Activated B cell treated with CpG ODN at 0.5 μM for 24 hours (primary cell): Measurements from ENCODE around the gene LY6G5C. TPM values are rescaled to one million over a fixed set of nuclear protein-coding genes. Genes with fewer than 3 reads are reported as not detected.

Experiments used
- ATAC-seq: fragments of 200-7000 bp; cut with Tn5 transposase; one replicate; pipeline ENCODE4 v1.10.0; 2021; ENCODE audit warnings: low read depth, mild to moderate bottlenecking, moderate library complexity
- CTCF ChIA-PET: fragments of 350-600 bp; sonication (Branson Sonifier 250); formaldehyde crosslinking; loops from one replicate; lab custom pipeline; 2021; ENCODE audit warnings: antibody characterized with exemption; lab: Charles Lee
- POLR2A ChIA-PET: fragments of 350-600 bp; sonication (Branson Sonifier 250); formaldehyde crosslinking; loops from one replicate; lab custom pipeline; 2021; ENCODE audit warnings: antibody characterized with exemption; lab: Charles Lee
- DNase-seq: peaks from one replicate; pipeline ENCODE4 v3.0.0; 2022
- H3K27ac Mint-ChIP-seq: one replicate; pipeline ENCODE4 v1.8.0; 2020; ENCODE audit warnings: mixed read lengths
- H3K27me3 Mint-ChIP-seq: one replicate; pipeline ENCODE4 v1.8.0; 2021; ENCODE audit warnings: mixed read lengths
- H3K36me3 Mint-ChIP-seq: one replicate; pipeline ENCODE4 v1.8.0; 2021; ENCODE audit warnings: low read depth, mixed read lengths
- H3K4me1 Mint-ChIP-seq: one replicate; pipeline ENCODE4 v1.8.0; 2021; ENCODE audit warnings: mixed read lengths
- H3K4me3 Mint-ChIP-seq: one replicate; pipeline ENCODE4 v1.8.0; 2020; ENCODE audit warnings: mild to moderate bottlenecking, mixed read lengths
- H3K9me3 Mint-ChIP-seq: one replicate; pipeline ENCODE4 v1.8.0; 2020; ENCODE audit warnings: mixed read lengths
- CTCF ChIP-seq: fragments of 200-600 bp; IDR thresholded peaks from one replicate; pipeline ENCODE4 v1.8.0; 2022; ENCODE audit warnings: antibody characterized with exemption, mild to moderate bottlenecking
- intact Hi-C: fragments of 100-400 bp; cut with micrococcal nuclease; formaldehyde crosslinking; loops from one replicate; pipeline ENCODE4 v1.15.1; 2024
- total RNA-seq: library from RNA; stranded (reverse); gene quantifications from 2 replicates; pipeline ENCODE4 v1.2.3, GENCODE V29; 2022

Gene LY6G5C
- total RNA-seq, 1 donor from 2014 or later = 0.73 TPM

- H3K36me3 Mint-ChIP-seq = peaks cover 70% of the 10 kb centered on the region
- intact Hi-C loops = loop anchor here (1.0 to 2.0 kb wide), 14 partner anchors 9 to 212 kb away; partner anchors contain the start of genes ABHD16A, C6orf47, DDAH2 and HSPA1B
Observed at GRCh38 chr6:31651602-31652191, 29.2 kb downstream of the LY6G5C start.

GRCh38 chr6:31645325-31645724, 35.5 kb downstream of the LY6G5C start:
- no peak overlapping the region for H3K27ac Mint-ChIP-seq
- ATAC-seq (no peak), DNase-seq (no peak)
- intact Hi-C loops = no loop called here
- POLR2A ChIA-PET = no interaction called here
- no peaks in the 10 kb centered on the region for H3K27me3 Mint-ChIP-seq
- TF ChIP-seq CTCF = no peak
- peaks cover 86% of the 10 kb centered on the region for H3K36me3 Mint-ChIP-seq
- peaks cover 8% of the 10 kb centered on the region for H3K4me1 Mint-ChIP-seq
- no peak overlapping the region for H3K4me3 Mint-ChIP-seq
- CTCF ChIA-PET = no interaction called here
- no peaks in the 10 kb centered on the region for H3K9me3 Mint-ChIP-seq

More at GRCh38 chr6:31651602-31652191, 29.2 kb downstream of the LY6G5C start:
- Mint-ChIP-seq H3K27me3 (no peaks in the 10 kb centered on the region), H3K9me3 (no peaks in the 10 kb centered on the region), H3K4me3 (peak overlapping the region; percentile 94), H3K27ac (peak overlapping the region; percentile 100), H3K4me1 (peaks cover 48% of the 10 kb centered on the region)
- DNase-seq = no peak
- ChIA-PET POLR2A (interaction anchor here (0.5 to 7.6 kb wide), 47 partner anchors 9 to 1637 kb away, joined by 3 to 188 read pairs (median 6); partner anchors contain the start of genes ABHD16A, AIF1, ATP6V1G2 and C6orf47), CTCF (interaction anchor here (1.1 to 2.3 kb wide), 4 partner anchors 11 to 181 kb away, joined by 3 to 7 read pairs (median 4); partner anchors contain the start of gene ABHD16A)
- ATAC-seq = peak; percentile 22
- TF ChIP-seq CTCF = no peak

GRCh38 chr6:31643818-31644454, 36.9 kb downstream of the LY6G5C start:
- Mint-ChIP-seq H3K36me3 (peaks cover 84% of the 10 kb centered on the region), H3K27me3 (no peaks in the 10 kb centered on the region), H3K4me1 (peaks cover 2% of the 10 kb centered on the region), H3K27ac (no peak overlapping the region), H3K9me3 (no peaks in the 10 kb centered on the region), H3K4me3 (no peak overlapping the region)
- ATAC-seq (no peak), DNase-seq (no peak)
- ChIA-PET POLR2A (interaction anchor here (0.6 to 1.1 kb wide), 3 partner anchors 19 to 55 kb away, joined by 3 to 4 read pairs (median 4); no protein-coding TSS in a partner anchor), CTCF (interaction anchor here (0.8 kb wide), 1 partner anchor 187 kb away, joined by 4 read pairs; no protein-coding TSS in a partner anchor)
- no peak for TF ChIP-seq CTCF
- intact Hi-C loops = no loop called here

GRCh38 chr6:31642798-31643570, 37.9 kb downstream of the LY6G5C start:
- Mint-ChIP-seq H3K27me3 (no peaks in the 10 kb centered on the region), H3K4me1 (no peaks in the 10 kb centered on the region), H3K4me3 (no peak overlapping the region), H3K9me3 (no peaks in the 10 kb centered on the region), H3K36me3 (peaks cover 81% of the 10 kb centered on the region), H3K27ac (no peak overlapping the region)
- ChIA-PET POLR2A (interaction anchor here (0.6 to 1.6 kb wide), 6 partner anchors 8 to 844 kb away, joined by 3 to 4 read pairs (median 3); no protein-coding TSS in a partner anchor), CTCF (no interaction called here)
- ATAC-seq = no peak
- DNase-seq = no peak
- intact Hi-C loops = no loop called here
- TF ChIP-seq CTCF = no peak
